Panc1 (cell line): Measurements from ENCODE around the gene CXCL6.

Source experiments
- POLR2AphosphoS5 ChIP-seq: IDR thresholded peaks from 2 replicates; pipeline ENCODE4 v1.6.1; 2012; ENCODE audit warnings: mild to moderate bottlenecking, low read depth, low read length, moderate library complexity
- SIN3A ChIP-seq: IDR thresholded peaks from 2 replicates; pipeline ENCODE4 v1.6.1; 2012; ENCODE audit warnings: low read depth, mild to moderate bottlenecking, low read length, moderate library complexity, borderline replicate concordance; ENCODE audit not compliant: insufficient read depth
- TCF7L2 ChIP-seq: IDR thresholded peaks from 2 replicates; pipeline ENCODE4 v1.6.1; 2011; ENCODE audit warnings: mild to moderate bottlenecking, low read depth, low read length, inconsistent platforms
- TF ChIP-seq, protein P1 (sequence below): fragments of 450-650 bp; IDR thresholded peaks from 2 replicates; pipeline ENCODE4 v1.5.1; 2017; ENCODE audit warnings: mild to moderate bottlenecking

DNA sequence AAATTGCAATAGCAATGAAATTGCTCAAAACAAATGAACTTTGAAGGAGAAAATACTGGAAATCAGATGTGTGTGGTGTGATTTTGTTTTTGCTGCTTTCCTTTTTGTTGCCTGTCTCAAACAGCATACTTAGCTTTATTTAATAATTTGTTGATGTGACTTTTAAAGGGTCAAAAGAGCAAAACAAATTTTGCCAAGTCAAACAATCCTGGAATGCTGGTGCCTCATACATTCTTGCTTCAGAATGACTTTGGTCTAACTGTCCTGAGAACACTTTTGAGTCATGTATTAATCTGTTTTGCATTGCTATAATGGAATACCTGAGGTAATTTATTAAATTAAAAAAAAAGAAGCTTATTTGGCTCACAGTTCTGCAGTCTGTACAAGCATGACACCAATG, 20.0 kb downstream of the CXCL6 start:
- TF ChIP-seq, protein P1, sequence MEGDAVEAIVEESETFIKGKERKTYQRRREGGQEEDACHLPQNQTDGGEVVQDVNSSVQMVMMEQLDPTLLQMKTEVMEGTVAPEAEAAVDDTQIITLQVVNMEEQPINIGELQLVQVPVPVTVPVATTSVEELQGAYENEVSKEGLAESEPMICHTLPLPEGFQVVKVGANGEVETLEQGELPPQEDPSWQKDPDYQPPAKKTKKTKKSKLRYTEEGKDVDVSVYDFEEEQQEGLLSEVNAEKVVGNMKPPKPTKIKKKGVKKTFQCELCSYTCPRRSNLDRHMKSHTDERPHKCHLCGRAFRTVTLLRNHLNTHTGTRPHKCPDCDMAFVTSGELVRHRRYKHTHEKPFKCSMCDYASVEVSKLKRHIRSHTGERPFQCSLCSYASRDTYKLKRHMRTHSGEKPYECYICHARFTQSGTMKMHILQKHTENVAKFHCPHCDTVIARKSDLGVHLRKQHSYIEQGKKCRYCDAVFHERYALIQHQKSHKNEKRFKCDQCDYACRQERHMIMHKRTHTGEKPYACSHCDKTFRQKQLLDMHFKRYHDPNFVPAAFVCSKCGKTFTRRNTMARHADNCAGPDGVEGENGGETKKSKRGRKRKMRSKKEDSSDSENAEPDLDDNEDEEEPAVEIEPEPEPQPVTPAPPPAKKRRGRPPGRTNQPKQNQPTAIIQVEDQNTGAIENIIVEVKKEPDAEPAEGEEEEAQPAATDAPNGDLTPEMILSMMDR, result no peak
- no peak for TF ChIP-seq POLR2AphosphoS5
- no peak for TF ChIP-seq SIN3A
- no peak for TF ChIP-seq TCF7L2
